OCI-LY7 (cell line): ENCODE results near the gene LMO2. TPM values are rescaled to one million over a fixed set of nuclear protein-coding genes. Genes with fewer than 3 reads are reported as not detected.
"Not testable (repeated sequence)": the region's sequence is repeated elsewhere in the genome, so short reads cannot be mapped to it uniquely, and the experiment has no call there.

Source experiments
- BruUV-seq: library from RNA; stranded (reverse); fragments of 400-500 nt; replicated peaks from 2 replicates; lab custom pipeline; 2021; lab: Mats Ljungman, UMichigan
- CTCF ChIA-PET: fragments of 300-600 bp; sonication (Branson Sonifier 250); formaldehyde crosslinking; loops from one replicate; lab custom pipeline; 2022; ENCODE audit warnings: antibody characterized with exemption; ENCODE audit not compliant: unreplicated experiment; lab: Charles Lee
- POLR2A ChIA-PET: fragments of 300-600 bp; sonication (Branson Sonifier 250); formaldehyde crosslinking; loops from one replicate; lab custom pipeline; 2022; ENCODE audit warnings: antibody characterized with exemption; lab: Charles Lee
- DNase-seq: peaks from one replicate; pipeline ENCODE4 v3.0.0-alpha.2; 2015; ENCODE audit warnings: low spot score
- H2AFZ ChIP-seq: fragments of 200-600 bp; sonication (generic), shearing (Covaris generic); 2 replicates; pipeline ENCODE4 v1.6.1; 2014; ENCODE audit warnings: mild to moderate bottlenecking, antibody characterized with exemption, low read length, moderate library complexity
- H3K27ac ChIP-seq: fragments of 200-600 bp; sonication (generic); 2 replicates; pipeline ENCODE4 v1.5.1; 2014; ENCODE audit warnings: mixed run types, low read depth, mild to moderate bottlenecking, moderate library complexity, low read length, inconsistent platforms; ENCODE audit not compliant: poor library complexity, severe bottlenecking
- H3K36me3 ChIP-seq: fragments of 200-600 bp; sonication (generic); 2 replicates; pipeline ENCODE4 v1.6.1; 2014; ENCODE audit warnings: mild to moderate bottlenecking, antibody characterized with exemption, low read length, moderate library complexity, mixed read lengths; ENCODE audit not compliant: insufficient read depth
- H3K4me1 ChIP-seq: fragments of 200-600 bp; sonication (generic); 2 replicates; pipeline ENCODE4 v1.5.1; 2014; ENCODE audit warnings: mild to moderate bottlenecking, low read length; ENCODE audit not compliant: insufficient read depth, poor library complexity, severe bottlenecking
- H3K4me2 ChIP-seq: fragments of 200-600 bp; sonication (generic); 2 replicates; pipeline ENCODE4 v1.6.1; 2014; ENCODE audit warnings: mild to moderate bottlenecking, low read length
- H3K4me3 ChIP-seq: fragments of 200-600 bp; sonication (generic); 2 replicates; pipeline ENCODE4 v1.5.1; 2014; ENCODE audit warnings: mild to moderate bottlenecking, low read depth, low read length; ENCODE audit not compliant: poor library complexity, severe bottlenecking
- H3K79me2 ChIP-seq: fragments of 200-600 bp; sonication (generic); 2 replicates; pipeline ENCODE4 v1.6.1; 2016; ENCODE audit warnings: low read depth, mild to moderate bottlenecking, low read length, moderate library complexity, mixed read lengths; ENCODE audit not compliant: insufficient read depth
- H3K9me2 ChIP-seq: fragments of 200-600 bp; sonication (generic); 2 replicates; pipeline ENCODE4 v1.6.1; 2016; ENCODE audit warnings: mild to moderate bottlenecking, low read length, mixed read lengths; ENCODE audit not compliant: insufficient read depth
- H3K9me3 ChIP-seq: fragments of 200-600 bp; sonication (generic); 2 replicates; pipeline ENCODE4 v1.6.1; 2014; ENCODE audit warnings: mild to moderate bottlenecking, mixed run types, low read length, mixed read lengths
- H4K20me1 ChIP-seq: fragments of 200-600 bp; sonication (generic); 2 replicates; pipeline ENCODE4 v1.6.1; 2014; ENCODE audit warnings: mild to moderate bottlenecking, antibody characterized with exemption, low read length, moderate library complexity, mixed read lengths; ENCODE audit not compliant: insufficient read depth
- EZH2phosphoT487 ChIP-seq: fragments of 200-600 bp; sonication (generic); IDR thresholded peaks from 2 replicates; pipeline ENCODE4 v1.6.1; 2018; ENCODE audit warnings: low read depth, borderline replicate concordance, mild to moderate bottlenecking, mixed run types, antibody characterized with exemption, low read length, moderate library complexity, mixed read lengths
- intact Hi-C: fragments of 100-400 bp; cut with micrococcal nuclease; formaldehyde crosslinking; loops from one replicate; pipeline ENCODE4 v1.10.0; 2022; ENCODE audit not compliant: unreplicated experiment
- total RNA-seq, 2 experiments: library from RNA; depleted of rRNA in 1 of 2; stranded (reverse); fragments of >200 nt in 1 of 2; shearing (Covaris generic) in 1 of 2; gene quantifications; 2 replicates each; pipeline ENCODE4 v1.2.3, GENCODE V29; 2014 to 2022
- TF ChIP-seq, protein P1 (sequence below): fragments of 200-600 bp; sonication (generic); conservative IDR thresholded peaks from 2 replicates; pipeline ENCODE4 v1.5.1; 2014; ENCODE audit warnings: mild to moderate bottlenecking, antibody characterized with exemption, low read length, moderate library complexity, mixed read lengths

Gene LMO2
- total RNA-seq, 2 experiments from 2014 or later: 0.89 TPM; not detected in 1

DNA sequence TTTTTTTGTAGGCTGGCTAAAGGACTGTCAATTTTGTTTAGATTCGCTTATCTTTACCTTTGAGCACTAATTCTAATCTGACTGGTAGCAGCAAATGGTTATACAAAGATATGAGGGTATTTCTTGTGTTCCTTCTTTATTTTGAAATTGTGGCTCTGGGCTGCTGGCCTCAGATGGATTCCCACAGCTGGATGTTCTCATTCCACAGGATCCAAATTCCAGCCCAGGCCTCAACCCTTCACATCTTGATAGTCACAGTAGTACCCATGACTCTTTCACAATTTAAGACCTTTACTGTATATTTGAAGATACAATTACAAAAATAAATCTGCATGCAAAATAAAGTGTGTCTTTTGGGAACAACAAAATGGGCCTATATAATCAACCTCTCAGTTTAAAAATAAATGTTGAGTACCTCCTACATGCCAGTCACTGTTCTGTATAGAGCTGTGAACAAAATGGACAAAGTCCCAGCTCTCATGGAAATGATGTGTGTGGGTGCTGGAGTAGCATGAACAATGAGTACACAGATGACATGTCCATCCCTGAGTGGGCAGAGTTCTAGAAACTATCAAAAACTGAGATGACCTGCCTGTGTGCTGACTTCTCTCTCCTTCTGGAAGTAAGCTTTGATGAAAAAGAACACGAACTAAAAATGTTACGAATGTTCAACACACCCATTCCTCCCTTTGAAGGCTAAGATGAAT lies 65.9 kb downstream of the LMO2 start:
- intact Hi-C loops: no loop called here
- TF ChIP-seq, protein P1, sequence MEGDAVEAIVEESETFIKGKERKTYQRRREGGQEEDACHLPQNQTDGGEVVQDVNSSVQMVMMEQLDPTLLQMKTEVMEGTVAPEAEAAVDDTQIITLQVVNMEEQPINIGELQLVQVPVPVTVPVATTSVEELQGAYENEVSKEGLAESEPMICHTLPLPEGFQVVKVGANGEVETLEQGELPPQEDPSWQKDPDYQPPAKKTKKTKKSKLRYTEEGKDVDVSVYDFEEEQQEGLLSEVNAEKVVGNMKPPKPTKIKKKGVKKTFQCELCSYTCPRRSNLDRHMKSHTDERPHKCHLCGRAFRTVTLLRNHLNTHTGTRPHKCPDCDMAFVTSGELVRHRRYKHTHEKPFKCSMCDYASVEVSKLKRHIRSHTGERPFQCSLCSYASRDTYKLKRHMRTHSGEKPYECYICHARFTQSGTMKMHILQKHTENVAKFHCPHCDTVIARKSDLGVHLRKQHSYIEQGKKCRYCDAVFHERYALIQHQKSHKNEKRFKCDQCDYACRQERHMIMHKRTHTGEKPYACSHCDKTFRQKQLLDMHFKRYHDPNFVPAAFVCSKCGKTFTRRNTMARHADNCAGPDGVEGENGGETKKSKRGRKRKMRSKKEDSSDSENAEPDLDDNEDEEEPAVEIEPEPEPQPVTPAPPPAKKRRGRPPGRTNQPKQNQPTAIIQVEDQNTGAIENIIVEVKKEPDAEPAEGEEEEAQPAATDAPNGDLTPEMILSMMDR: no peak
- TF ChIP-seq EZH2phosphoT487: no peak
- Histone ChIP-seq H3K4me2 (no peak overlapping the region), H3K36me3 (no peaks in the 10 kb centered on the region), H3K9me3 (no peaks in the 10 kb centered on the region), H3K4me1 (no peaks in the 10 kb centered on the region), H3K79me2 (no peaks in the 10 kb centered on the region), H3K4me3 (no peak overlapping the region), H3K9me2 (no peaks in the 10 kb centered on the region), H2AFZ (no peak overlapping the region), H3K27ac (no peak overlapping the region), H4K20me1 (no peaks in the 10 kb centered on the region)
- POLR2A ChIA-PET: interaction anchor here (0.6 kb wide), 2 partner anchors 63 to 553 kb away, joined by 3 to 5 read pairs; no protein-coding TSS in a partner anchor
- CTCF ChIA-PET: no interaction called here
- BruUV-seq: no TSS peak
- DNase-seq: no peak

DNA sequence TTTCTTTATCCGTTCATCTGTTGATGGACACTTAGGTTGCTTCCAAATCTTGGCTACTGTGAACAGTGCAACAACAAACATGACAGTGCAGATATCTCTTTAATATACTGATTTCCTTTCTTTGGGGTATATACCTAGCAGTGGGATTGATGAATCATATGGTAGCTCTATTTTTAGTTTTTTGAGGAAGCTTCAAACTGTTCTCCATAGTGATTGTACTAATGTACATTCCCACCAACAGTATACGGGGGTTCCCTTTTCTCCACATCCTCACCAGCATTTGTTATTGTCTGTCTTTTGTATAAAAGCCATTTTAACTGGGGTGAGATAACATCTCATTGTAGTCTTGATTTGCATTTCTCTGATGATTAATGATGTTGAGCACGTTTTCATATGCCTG lies 68.9 kb downstream of the LMO2 start:
- CTCF ChIA-PET, BruUV-seq, H3K9me3 ChIP-seq, H2AFZ ChIP-seq, H3K79me2 ChIP-seq, H3K36me3 ChIP-seq, H3K9me2 ChIP-seq, H3K4me2 ChIP-seq, H3K27ac ChIP-seq, H4K20me1 ChIP-seq, H3K4me3 ChIP-seq, intact Hi-C loops, H3K4me1 ChIP-seq, DNase-seq: not testable (repeated sequence)
- POLR2A ChIA-PET: interaction anchor here (0.6 kb wide), 1 partner anchor 321 kb away, joined by 3 read pairs; no protein-coding TSS in a partner anchor

- H3K36me3 ChIP-seq: no peaks in the 10 kb centered on the region
- H4K20me1 ChIP-seq: no peaks in the 10 kb centered on the region
- no peaks in the 10 kb centered on the region for H3K9me3 ChIP-seq
- no peak for TF ChIP-seq EZH2phosphoT487
- TF ChIP-seq, protein P1: no peak
- no peak overlapping the region for H2AFZ ChIP-seq
- ChIA-PET CTCF (no interaction called here), POLR2A (no interaction called here)
- H3K9me2 ChIP-seq: no peaks in the 10 kb centered on the region
- intact Hi-C loops: no loop called here
- no peaks in the 10 kb centered on the region for H3K4me1 ChIP-seq
- H3K27ac ChIP-seq: no peak overlapping the region
- no peak overlapping the region for H3K4me3 ChIP-seq
- H3K4me2 ChIP-seq: no peak overlapping the region
- BruUV-seq: no TSS peak
- H3K79me2 ChIP-seq: no peaks in the 10 kb centered on the region
- no peak for DNase-seq
Measured at GRCh38 chr11:33819278-33820035, 72.4 kb downstream of the LMO2 start.

Other genes starting within 250 kb of the LMO2 start
- not detected in 2 replicates for gene C11orf91, start 191.2 kb downstream of the LMO2 start, total RNA-seq (2014; rRNA removed; shearing (Covaris generic))
- gene C11orf91, start 191.2 kb downstream of the LMO2 start, total RNA-seq (2022): not detected in 2 replicates
- 12.7 and 20.2 TPM in 2 replicates for gene CD59, start 155.7 kb downstream of the LMO2 start, total RNA-seq (2014; rRNA removed; shearing (Covaris generic))
- gene CD59, start 155.7 kb downstream of the LMO2 start, total RNA-seq (2022): 35.5 and 40.4 TPM in 2 replicates
- gene FBXO3, start 117.6 kb downstream of the LMO2 start, total RNA-seq (2014; rRNA removed; shearing (Covaris generic)): 11.6 and 12.1 TPM in 2 replicates
- gene FBXO3, start 117.6 kb downstream of the LMO2 start, total RNA-seq (2022): 19.2 and 21.3 TPM in 2 replicates
- 259 and 260 TPM in 2 replicates for gene CAPRIN1, start 159.7 kb upstream of the LMO2 start, total RNA-seq (2014; rRNA removed; shearing (Covaris generic))
- gene CAPRIN1, start 159.7 kb upstream of the LMO2 start, total RNA-seq (2022): 286 and 298 TPM in 2 replicates
- gene NAT10, start 213.6 kb upstream of the LMO2 start, total RNA-seq (2014; rRNA removed; shearing (Covaris generic)): 62.5 and 64.9 TPM in 2 replicates
- gene NAT10, start 213.6 kb upstream of the LMO2 start, total RNA-seq (2022): 94.2 and 120 TPM in 2 replicates